HG03558 (cell line): ENCODE measurements around the gene HIF1AN.

ENCODE experiments used
- ATAC-seq: cut with Tn5 transposase; IDR thresholded peaks from one replicate; pipeline ENCODE4 v1.9.1; 2021; ENCODE audit warnings: moderate number of reproducible peaks; ENCODE audit not compliant: unreplicated experiment; ENCODE audit errors: extremely low read depth

The HIF1AN gene

DNA sequence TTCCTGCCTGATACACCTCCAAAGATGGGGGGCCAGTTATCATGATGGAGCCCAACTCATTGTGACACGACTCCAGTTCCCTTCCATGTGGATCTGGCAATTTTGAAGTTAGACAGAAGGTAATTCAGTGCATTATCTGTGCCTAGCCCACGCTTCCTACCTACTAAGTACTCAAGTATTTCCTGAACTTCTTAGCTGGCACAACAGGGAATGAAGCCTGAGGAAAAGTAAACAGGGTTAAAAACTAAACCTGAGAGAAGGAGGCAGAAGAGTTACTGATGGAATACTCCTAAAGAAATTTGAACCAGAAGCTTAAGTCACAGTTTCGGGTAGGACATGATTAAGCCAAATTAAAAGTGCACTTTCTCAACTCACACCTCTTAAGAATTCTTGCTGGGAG lies 14.9 kb upstream of the HIF1AN start:
- no peak for ATAC-seq

DNA sequence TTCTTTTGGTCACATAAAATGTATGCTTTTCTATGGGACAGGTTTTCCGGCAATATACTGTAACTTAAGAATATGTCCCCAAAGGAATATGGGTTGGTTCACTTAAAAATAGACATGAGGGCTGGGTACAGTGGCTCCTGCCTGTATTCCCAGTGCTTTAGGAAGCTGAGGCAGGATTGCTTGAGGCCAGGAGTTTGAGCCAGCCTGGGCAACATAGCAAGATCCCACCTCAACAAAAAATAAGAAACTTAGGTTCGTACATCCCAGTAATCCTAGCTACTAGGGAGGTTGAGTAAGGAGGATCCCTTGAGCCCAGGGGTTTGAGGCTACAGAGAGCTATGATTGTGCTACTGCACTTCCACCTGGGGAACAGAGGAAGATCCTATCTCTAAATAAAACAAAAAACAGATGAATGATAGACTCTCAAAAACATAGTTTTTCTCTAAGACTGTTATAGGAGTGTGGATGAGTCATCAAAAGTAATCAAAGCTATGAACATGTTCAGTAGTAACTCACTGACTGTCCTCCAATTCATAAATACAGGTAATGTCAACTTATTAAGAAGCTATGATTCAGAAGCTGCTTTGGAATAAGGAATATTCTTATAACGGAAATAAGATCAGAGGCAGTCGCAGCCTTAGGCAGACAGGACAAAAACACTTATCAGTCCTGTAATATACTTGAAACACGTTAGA lies 13.5 kb upstream of the HIF1AN start:
- ATAC-seq, result no peak

DNA sequence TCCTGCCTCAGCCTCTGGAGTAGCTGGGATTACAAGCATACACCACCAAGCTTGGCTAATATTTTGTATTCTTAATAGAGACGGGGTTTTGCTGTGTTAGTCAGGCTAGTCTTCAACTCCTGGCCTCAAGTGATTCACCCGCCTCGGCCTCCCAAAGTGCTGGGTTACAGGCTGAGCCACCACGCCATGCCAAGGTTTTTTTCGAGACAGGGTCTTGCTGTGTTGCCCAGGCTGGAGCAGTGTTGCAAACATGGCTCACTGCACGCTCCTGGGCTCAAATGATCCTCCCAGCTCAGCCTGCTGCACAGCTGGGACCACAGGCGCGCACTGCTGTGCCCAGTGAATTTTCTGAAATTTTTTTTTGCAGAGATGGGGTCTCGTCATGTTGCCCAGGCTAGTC lies 12.8 kb upstream of the HIF1AN start:
- no peak for ATAC-seq

DNA sequence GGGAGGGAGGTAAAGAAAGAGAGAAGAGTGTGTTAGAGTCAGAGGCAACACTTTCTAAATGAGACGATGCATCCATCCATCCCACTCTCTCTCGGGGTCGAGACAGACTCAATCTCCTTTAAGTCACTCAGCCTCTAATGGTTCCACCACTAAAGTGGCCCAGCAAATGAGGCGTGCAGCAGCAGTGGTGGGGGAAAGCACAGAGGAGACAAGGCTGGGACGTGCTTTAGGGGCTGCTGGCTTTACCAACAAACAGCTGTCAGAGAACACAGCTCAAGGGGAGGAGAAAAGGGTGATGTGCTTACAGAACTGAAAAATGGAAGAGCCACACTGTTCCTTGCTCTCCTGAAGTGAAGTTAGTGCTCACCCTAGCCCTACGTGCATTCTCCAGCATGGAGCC lies 11.5 kb upstream of the HIF1AN start:
- ATAC-seq, result no peak

DNA sequence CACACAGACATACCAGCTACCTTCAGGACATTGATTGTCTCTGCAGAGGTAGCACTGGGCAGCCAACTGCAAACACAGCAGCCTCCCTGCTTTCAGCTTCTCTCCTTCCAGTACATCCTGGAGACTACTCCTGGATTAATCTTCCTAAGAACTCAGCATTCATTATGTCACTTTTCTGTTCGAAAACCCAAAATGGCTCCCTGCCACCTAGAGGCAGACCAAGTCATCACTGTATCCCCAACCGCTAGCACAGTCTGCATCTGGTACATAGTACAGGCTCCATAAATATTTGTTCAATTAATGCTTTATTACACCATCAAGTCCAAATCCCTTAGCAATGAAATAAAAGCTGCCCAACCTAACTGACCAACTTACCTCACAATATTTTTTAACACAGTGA lies 11.1 kb upstream of the HIF1AN start:
- no peak for ATAC-seq

DNA sequence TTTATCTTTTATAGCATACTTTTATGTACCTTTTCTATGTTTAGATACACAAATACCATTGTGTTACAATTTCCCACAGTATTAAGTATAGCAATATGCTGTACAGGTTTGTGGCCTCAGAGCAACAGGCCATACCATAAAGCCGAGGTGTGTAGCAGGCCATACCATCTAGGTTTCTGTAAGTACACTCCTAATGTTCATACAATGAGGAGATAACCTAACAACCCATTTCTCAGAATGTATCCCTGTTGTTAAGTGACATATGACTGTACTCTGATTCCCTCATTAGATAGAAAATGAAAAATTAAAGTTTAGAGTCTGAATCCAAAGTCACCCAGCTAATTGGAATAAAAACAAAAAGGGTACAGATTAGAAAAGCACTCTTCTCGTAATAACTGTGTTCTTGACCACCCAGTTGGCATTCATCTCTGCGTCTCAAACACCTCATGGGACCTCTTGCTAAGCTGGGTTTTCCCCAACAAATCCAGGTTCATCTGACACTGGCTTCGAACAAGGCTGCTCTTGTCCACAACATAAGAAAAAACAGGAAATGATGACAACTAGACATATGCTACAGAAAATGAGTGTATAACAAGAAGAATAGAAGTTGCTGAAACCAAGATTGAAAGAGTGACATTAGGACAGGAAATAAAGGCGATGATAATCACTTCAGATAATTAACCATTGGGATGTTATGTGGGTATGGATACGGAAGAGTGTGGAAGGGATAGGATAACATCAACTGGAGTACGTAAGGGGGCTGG lies 7.4 kb upstream of the HIF1AN start:
- no peak for ATAC-seq

DNA sequence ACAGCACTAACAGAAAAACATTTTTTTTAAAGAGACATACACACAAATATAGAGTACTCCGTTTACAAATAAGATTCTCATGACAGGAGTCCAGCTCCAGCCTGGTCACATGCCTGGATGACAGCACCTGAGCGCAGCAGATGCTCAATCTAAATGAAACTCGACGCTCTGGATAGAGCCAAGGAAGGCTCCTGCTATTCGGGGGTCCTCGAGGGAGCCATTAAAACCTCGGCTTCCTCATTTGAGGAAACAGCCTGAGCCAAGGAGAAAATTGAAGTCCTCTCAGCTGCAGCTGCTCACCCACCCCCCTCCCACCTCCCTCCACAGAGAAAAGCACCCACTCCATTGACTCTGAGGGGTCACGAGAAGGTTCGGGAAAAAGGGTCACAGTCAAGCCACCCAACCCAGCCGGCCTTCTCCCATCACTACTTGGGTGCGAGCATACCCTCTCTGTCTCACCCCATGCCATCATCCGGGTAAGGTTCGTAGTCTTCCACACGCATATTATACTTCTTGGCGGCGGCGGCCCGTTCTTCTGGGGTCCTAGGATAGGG lies 6.7 kb upstream of the HIF1AN start:
- no peak for ATAC-seq

DNA sequence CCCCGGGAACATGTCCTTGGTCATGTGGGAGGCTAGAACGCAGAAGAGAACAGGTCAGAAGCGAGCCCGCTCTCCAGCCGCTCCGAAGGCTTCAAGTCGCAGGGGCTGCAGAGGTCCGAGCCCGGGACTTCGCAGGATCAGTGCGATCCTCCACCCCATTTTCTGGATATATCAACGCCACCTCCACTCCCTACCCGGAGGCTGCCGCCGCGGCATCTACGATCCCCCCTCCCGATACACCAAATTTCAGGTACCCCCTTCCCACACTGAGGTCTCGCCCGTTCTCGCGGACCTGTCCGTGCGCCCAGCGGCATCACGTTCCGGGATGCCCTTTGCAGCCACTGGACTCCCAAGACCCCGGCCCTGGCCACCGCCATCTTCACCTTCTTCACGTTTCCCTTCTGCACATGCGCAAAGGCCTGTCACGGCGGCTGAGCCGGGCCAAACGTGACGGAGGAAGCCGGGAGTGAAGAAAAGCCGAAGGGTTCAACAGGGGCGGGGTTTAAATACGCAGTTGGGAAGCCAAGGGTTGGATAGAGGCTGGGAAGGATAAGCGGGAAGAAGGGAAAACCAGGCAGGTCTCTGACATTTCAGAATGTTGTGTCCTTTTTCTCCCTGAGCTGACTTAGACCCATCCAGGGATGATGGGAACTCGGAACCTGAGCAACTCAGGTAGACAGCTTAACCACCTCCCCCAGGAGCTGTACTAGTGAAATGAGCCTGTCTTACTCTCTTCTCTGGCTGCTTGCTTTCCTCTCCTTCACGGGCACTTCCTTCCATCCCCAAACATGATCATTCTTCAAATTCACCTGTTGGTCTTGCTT lies 6.1 kb upstream of the HIF1AN start, which contains the start of gene NDUFB8:
Gene NDUFB8, minus strand, starts transcription at position 397 of the 824 bp plus-strand sequence. Its CDS starts 20 bp downstream, at position 377.
- ATAC-seq, result no peak

DNA sequence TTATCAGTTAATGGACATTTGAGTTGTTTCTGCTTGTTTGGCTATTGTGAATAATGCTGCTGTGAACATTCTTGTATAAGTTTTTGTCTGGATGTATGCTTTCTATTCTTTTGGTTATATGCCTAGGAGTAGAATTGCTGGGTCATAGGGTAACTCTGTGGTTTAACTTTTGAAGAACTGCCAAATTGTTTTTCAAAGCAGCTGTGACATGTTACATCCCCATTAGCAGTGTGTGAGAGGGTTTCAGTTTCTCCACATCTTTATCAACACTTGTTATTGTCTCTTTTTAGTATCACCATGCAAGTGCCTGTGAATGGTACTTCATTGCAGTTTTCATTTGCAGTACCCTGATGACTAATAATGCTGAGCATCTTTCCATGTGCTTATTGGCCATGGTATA lies 4.0 kb upstream of the HIF1AN start:
- ATAC-seq, result no peak

DNA sequence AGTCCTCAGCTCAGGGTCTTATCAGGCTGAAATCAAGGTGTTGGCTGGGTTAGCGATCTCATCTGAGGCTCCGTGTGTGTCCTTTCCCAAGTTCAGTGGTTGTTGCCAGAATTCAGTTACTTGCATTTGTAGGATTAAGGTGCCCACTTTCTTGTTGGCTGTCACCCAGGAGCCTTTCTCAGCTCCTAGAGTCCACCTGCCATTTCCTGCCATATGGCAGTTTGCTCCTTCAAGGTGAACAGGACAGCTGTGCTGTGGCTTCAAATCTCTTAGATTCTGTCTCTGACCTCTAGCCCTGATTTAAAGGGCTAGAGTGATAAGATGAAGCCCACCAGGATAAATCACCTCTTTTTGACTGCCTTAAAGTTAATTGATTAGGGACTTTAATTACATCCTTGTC lies 1.0 kb upstream of the HIF1AN start:
- no peak for ATAC-seq

DNA sequence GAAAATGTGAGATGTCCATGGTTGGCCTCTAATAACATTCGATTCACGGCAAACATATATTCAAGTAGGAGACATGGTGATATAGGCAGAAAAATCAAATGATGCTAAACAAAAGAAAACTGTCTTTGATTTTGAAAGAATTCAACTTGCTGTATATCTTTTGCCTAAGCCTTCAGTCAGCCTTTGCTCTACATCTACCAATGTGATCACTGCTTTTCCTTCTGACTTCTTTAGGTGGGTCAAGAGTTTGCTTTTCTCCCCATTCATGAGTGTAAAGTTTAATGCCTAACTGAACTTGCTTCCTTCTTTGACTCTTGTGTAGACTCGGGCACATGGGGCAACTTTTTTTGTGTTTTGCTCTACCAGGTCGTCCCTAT lies 417 bp upstream of the HIF1AN start:
- no peak for ATAC-seq

DNA sequence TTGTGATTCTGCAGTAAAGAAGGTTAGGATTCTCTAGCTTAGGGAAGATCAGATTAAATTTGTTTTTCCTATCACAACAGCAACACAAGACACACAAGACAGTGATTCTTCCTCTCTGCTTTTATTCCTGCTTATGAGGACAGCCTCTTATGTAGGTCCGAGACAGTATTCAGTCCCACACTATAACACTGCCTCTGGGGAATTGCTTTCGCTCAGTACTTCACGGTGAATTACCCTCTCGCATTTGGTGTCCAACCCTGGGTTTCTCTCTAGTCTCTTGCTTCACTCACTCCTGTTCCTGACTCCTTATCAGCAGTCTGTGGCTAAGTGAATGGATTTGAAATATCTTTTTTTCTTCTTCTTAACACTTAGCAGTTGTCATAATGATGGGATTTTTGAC lies 1.7 kb downstream of the HIF1AN start:
- no peak for ATAC-seq

DNA sequence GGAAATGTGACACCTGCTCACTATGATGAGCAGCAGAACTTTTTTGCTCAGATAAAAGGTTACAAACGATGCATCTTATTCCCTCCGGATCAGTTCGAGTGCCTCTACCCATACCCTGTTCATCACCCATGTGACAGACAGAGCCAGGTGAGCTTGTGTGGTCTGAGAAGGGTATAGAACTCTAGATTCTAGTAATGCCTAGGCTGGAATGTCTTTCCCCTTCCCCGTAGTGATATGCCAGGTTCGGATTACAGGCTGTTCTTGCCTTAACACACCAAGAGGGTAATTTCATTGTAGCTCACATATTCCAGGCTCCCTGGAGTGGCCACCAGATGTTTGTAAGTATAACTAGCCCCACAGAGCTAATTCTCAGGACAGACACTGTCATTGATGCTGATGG lies 9.2 kb downstream of the HIF1AN start:
- no peak for ATAC-seq

DNA sequence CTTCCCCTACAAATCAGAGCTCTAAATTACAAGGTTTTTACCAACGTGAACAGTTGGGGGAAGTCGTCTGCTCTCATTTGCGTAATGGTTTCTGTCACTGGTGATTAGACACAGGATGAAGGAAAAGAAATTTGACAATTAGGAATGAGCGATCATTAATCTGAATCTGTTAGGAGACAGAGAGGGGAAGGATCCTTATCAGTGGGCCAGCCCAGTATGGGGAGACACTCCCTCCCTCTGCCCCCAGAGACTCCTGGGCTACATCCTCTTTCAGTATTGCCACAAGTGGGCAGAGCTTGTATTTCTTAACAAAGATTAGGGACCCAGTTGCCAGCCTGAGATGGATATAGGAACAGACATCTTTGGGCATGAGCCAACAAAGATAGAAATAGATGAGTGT lies 15.5 kb downstream of the HIF1AN start:
- ATAC-seq, result no peak

DNA sequence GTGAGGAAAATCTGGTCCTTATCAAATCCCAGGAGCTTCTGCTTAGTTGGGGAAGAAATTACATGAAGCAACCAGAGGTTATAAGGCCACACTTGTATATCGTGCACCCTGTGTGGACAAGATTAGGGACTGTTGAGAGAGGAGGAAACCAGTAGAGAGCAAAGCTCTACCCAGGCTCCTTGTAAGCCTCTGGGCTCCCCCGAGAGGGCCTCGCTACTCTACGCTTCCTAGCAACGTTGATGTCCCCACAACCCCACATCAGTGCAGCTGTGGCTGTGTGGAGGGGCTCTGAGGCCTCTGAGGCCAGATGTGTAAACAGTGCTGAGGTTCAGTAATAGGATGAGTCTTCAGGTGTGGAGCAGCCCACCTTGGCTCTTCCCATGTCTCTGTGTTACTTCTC lies 16.0 kb downstream of the HIF1AN start:
- ATAC-seq, result no peak

DNA sequence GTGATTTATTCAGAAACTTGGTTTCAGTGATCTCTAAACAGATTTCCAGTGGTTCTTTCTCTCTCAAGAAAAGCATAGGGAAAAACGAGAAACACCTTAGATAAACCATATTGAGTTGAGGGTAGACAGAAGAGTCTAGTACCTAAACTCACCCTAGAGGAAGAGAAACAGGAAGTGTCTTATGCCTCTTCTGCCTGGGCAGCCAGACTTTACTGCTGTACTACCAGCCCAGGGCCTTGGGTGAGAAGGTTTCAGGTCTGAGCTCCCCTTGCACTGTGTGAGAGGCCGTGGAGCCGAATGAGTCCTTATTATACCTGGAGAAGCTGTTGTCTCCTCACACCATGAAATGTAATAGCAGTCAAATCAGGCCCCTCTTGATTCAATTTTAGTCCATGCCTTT lies 18.2 kb downstream of the HIF1AN start:
- ATAC-seq, result no peak

DNA sequence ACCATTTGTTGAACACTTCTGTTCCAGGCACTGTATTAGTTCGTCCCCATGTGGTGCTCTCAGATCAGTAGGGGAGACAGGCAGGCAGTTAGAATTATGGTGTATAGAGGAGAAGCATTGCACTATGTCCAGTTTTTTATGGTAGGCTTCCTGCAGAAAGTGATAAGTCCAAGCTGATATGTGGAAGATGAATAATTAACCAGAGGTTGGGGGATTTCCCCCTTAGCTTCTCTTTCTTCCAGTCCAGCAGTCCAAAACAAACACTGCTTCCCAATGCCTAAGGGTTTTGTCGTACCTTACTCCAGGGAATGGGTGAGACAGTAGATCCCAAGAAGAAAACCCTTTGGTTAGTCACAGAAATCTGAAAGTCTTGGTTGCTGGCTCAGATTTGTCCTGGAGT lies 19.2 kb downstream of the HIF1AN start:
- no peak for ATAC-seq

DNA sequence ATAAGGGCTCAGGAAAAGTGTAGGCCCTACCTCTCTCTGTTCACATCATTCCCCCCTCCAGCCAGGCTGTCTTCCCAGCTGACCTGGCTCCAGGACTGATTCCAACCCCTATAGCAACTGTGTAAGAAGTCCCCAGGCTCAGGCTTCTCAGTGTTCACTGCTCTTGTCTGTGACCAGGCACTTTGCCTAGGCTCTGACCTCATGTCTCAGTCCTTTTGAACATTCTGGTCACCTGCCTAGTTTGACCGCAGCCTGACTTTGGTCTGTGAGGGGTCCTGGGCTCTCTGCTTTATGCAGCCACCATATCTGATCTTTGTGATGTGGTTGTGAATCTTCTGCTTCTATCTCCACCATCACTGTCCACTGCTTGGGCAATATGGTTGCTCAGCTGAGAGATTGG lies 24.5 kb downstream of the HIF1AN start:
- no peak for ATAC-seq

DNA sequence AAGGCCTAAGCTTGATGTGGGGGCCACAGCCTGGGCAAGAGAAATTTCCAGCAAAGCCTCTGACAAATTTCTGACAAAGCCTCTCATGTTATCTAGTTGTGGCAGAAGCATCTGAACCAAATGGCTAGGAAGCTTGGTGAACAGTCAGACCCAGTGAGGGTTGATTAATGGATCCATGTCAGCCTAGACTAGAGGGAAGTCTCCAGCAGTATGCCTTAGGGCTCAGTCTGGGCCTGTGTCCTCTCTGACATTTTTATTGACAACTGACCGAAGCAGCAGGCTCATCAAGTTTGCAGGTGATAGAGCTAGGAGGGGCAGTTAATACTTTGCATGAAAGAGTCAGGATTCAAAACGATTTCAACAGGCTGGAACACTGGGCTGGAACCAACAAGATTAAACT lies 25.3 kb downstream of the HIF1AN start:
- ATAC-seq, result no peak

DNA sequence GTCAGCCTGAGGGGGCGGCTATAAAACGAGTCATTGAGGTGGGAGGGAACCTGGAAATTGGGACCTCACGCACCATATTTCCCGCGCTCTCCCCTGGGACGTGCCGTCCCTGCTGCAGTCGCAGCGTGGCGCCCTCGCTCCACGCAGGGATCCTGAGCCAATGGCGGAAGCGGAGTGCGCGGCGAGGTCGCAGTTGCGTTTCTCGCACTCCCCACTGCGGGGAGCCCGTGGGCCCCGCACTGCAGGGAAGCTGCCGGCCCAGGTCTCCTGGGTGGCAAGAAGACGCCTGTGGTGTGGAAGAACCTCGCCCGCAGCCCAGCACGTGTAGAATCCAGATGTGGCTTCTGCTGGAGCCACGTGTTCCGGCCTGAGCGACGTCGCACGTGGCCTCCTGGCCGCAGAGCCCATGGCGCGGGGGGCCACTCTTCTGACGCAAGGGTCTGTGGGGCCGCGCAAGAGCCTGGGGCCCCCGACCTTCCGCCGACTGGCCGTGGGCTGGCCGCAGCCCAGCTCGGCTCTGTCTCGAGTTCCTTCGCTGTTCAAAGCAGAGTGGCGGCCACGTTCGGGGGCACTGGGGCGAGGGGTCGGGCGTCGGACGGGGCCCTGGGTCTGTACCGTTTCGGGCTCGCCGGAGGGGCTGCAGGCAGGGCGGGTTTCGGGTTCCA lies 26.4 kb downstream of the HIF1AN start:
- no peak for ATAC-seq
